Dermis blood vessel endothelial cell (primary cell): ENCODE results near the gene CD84. TPM values are rescaled to one million over a fixed set of nuclear protein-coding genes. Genes with fewer than 3 reads are reported as not detected.
A peak's percentile ranks its signal among the peaks of the same experiment; 100 is the strongest.
"Not testable (repeated sequence)": the region's sequence is repeated elsewhere in the genome, so short reads cannot be mapped to it uniquely, and the experiment has no call there.

ENCODE experiments used
- DNase-seq: peaks from one replicate; pipeline ENCODE4 v3.0.0; 2010
- total RNA-seq: library from RNA; depleted of rRNA; stranded (reverse); fragments of >200 nt; gene quantifications from 2 replicates; pipeline ENCODE4 v1.2.3, GENCODE V29; 2014

CD84 gene
- total RNA-seq, 1 donor from 2014 or later: not detected

DNA sequence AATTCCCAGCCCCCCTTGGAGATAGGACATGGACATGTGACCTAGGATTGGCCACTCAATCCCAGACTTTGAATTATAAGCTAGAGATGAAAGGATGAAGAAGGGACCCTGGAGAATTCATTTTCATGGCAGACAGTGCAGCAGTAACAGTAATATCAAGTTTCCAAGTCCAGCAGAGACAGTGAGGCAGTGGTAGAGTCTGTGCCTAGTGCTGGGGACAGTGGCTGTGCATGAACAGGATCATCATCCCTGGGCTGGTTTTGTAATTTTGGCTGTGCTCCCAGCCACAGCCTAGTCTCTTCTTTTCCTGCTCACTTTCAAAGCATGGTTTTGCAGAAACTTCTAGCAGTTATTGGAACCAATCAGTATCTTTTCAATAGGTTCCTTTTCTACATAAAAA lies 29.6 kb upstream of the CD84 start:
- DNase-seq: no peak

DNA sequence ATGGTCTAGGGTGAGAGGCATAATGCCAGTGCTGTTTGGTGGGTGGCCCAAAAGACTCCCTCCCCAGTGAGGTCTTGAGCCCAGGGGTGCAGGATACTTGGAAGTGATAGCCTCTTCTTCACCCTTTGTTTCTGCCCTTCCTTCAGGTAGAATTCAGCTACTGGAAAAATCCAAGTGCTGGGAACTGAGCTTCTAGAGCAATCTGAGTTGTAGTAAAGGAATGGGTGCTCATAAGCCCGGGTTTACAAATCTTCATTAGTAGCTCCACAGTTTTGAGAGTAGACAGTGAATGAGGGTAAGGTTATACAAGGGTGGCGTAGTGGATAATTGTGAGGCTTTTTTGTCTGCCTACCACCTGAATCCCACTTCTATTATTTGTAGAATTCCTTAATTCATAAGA lies 29.2 kb upstream of the CD84 start:
- DNase-seq: no peak

DNA sequence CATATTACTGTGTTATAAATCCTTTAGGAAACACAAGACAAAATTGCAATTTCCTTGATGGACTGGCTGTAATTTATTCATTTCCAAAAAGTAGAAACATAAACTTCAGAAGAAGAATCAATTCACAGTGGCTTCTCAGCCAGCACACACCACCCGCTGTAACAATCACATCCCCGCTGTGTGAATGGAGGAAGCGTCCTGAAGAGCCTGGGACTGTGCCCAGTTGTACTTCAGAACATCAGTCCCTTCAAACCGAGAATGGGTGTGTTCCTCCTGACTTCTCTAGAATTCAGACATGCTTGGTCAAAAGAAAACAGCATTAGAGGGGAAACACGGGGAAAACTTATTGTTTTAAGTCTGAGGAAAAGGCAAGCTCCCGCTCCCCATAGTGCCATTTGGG lies 28.8 kb upstream of the CD84 start:
- no peak for DNase-seq

DNA sequence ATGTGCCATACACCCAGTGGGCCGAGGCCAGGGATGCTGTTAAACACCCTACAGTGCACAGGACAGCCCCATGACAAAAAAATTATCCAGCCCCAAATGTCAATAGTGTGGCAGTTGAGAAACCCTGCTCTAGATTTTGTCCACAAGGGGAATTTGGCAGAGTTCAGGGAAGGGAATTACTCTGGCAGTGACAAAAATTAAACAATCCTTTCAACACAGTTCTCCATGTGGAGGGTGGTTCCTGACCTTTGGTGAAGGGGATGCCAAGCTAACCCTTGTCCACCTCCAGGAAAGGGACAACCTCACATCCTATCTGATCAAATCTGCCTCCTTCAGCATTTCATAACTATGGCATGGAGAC lies 28.4 kb upstream of the CD84 start:
- no peak for DNase-seq

DNA sequence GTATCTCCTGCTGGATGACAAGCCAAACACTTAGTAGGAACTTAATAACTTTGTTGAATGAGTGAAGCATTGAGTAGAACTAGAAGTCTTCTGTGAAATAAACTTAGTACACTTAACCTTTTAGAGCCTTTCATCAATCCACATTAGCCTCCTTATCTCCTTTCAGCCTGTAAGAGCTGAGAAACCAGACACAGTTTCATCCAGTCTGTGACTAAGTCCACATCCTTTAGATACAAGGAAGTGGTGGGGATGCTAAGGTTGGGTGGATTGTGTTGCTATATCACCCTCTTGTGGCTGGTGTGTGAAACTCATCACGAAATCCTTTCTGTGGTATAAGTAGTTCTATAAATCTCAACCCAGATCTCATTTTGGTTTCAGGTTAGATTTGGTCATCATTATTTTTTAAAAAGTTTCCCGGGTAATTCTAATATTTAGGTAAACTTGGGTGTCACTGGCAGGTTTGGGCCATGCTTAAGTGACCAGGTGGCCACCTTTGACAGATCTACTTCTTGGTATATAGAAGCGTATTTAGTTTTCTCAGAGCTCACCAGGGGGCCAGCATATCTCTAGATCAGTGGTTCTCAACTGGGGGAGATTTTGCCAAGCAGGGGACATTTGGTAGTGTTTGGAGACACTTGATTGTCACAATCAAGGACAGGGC lies 27.8 kb upstream of the CD84 start:
- DNase-seq: peak; percentile 84

DNA sequence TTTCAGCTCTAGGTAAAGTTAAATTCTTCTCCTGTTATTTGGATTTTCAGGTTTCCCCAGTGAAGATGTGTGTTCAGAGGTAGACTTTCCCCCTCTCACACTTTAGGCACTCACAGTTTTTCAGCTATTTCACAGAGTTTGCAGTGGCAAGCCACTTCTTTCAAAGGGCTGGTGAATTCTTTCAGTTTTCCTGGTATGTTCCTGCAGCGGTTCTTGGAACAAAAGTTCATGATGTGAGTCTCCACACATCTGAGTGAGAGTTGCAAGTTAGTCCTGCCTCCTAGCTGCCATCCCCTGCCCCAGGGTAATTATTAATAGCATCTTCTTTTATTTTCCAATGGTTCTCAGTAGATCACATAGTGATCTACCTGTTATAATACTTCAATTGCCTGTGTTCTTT lies 27.3 kb upstream of the CD84 start:
- DNase-seq: no peak

DNA sequence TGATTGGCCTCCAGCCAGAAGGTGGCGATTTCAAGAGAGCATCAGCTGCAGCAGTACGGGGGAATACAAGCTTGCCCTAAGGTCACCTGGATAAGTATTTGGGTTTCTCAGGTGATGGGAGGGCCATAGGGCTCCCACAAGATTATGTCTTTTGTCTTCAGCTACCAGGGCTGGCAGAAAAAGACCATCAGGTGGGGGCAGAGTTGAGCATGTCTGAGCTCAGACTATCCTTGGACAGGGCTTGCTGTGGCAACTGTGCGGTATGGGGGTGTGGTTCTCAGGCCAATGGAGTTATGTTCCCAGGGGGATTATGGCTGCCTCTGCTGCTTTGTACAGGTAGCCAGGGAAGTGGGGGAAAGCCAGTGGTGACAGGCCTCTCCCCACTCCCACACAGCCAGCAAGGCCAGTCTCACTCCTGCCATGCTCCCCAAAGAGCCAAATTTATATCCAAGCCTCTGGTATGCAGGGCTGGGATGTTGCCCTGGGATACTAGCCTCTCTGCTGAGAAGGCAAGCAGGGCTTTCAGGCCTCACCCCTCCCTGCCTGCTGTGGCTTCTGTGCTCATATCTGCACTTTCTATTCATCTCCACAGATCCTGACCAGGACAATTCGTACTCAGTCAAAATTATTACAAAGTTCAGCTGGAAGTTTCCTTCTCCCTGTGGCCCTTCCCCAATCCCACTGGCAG lies 26.6 kb upstream of the CD84 start:
- no peak for DNase-seq

DNA sequence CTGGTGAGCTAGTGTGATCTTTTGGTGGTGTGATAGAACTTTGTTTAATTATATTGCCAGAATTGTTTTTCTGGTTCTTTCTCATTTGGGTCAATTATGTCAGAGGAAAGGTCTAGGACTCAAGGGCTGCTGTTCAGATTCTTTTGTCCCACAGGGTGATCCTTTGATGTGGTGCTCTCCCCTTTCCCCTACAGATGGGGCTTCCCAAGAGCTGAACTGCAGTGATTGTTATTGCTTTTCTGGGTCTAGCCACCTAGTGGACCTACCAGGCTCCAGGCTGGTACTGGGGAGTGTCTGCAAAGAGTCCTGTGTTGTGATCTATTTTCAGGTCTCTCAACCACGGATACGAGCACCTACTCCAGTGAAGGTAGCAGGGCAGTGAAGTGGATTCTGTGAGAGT lies 25.9 kb upstream of the CD84 start:
- DNase-seq: no peak

DNA sequence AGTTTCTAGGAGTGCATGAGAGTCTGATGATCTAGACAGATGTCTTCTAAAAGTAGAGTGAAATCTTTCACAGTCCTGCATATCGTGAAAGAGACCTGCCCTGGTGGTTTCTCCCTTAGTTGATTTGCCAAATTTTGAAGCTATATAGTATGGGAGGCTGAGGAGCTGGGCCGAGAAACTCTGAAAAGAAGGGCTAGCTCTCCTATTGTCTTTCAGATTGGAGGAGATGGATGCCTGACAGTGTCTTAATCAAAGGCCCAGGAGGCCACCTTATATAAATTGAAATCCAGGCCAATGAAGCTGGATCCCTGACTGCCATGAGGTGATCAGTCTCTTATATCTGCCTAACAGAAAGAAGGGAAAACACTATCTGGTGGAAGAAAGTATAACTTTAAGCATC lies 18.4 kb upstream of the CD84 start:
- DNase-seq: no peak

DNA sequence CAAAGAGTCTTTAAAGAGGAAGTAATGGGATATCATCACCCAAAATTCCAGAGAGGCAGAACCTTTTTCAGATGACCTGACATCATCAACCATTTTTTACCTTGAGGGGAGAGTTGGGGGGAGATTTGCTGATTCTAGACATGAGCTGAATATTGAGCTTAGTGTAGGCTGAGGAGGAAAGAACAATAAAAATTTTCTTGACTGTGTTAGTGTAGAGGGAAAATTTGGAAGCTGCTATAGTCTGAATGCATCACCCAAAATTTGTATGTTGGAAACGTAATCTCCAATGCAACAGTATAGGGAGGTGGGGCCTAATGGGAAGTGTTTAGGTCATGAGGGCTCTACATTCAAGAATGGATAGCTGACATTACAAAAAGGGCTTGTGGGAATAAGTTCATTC lies 17.8 kb upstream of the CD84 start:
- DNase-seq: no peak

DNA sequence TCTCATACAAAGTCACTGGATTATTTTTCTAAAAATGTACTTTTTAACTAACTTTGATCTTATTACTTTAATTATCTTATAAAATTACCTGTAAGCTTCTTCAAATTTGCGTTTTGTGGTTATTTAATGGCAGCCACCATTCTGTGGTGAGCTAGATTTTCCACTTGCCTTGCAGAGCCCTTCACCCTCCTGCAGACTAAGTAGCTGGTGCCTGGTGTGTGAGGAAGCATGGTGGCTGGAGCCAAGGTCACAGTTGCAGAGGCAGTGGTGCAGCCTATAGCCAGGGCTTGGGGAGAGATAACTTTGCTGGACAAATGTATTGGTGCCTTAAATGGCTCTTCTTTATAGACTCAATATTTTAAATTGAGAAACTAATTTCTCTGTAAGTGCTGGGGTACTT lies 11.2 kb upstream of the CD84 start:
- no peak for DNase-seq

DNA sequence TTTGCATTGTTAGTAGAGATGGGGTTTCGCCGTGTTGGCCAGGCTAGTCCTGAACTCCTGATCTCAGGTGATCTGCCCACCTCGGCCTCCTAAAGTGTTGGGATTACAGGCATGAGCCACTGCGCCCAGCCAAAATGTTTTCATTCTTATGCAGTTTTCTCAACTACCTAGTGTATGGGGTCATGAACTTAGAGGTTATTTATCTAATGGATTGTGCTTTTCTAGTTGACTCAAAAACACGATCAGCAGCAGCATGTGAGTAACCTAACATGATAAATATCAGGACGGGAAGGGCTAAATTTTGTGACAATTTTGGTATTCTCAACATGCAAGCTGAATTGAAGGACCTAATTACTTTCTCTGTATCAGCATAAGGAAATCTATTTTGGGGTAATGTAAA lies 9.2 kb upstream of the CD84 start:
- DNase-seq: no peak

DNA sequence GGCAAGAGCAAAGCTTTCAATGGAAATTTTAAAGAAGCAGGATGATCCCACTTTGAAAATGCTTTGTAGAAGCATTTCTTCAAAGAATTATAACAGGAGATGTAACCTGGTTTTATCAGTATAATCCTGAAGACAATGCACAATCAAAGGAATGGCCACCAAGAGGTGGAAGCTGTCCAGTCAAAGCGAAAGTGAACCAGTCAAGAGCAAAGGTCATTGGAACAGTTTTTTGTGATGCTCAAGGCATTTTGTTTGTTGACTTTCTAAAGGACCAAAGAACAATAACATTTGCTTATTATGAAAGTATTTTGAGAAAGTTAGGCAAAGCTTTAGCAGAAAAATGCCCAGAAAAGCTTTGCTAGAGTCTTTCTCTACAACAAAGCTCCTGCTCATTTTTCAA lies 5.5 kb upstream of the CD84 start:
- no peak for DNase-seq

DNA sequence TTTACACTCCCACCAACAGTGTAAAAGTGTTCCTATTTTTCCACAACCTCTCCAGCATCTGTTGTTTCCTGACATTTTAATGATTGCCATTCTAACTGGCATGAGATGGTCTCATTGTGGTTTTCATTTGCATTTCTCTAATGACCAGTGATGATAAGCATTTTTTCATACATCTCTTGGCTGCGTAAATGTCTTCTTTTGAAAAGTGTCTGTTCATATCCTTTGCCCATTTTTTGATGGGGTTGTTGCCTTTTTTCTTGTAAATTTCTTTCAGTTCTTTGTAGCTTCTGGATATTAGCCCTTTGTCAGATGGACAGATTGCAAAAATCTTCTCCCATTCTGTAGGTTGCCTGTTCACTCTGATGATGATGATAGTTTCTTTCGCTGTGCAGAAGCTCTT lies 3.7 kb upstream of the CD84 start:
- not testable (repeated sequence) for DNase-seq

DNA sequence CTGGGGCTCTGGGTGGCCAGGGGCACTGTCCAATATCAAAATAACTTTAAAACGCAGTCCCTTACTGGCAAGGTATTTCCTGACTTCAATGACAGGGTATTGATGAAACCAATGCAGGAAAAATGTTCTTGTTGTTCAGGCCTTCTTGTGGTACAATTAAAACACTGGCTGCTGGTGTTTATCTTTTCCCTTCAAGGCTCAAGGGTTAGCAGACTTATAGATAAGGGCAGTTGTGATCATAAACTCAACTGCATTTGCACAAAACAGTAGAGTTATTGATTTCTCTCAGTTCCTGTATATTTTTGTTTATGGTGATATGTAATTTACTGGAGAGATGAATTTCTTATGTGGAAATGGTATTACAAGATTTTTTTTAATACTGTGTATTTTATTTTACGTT lies 2.7 kb upstream of the CD84 start:
- DNase-seq: no peak

DNA sequence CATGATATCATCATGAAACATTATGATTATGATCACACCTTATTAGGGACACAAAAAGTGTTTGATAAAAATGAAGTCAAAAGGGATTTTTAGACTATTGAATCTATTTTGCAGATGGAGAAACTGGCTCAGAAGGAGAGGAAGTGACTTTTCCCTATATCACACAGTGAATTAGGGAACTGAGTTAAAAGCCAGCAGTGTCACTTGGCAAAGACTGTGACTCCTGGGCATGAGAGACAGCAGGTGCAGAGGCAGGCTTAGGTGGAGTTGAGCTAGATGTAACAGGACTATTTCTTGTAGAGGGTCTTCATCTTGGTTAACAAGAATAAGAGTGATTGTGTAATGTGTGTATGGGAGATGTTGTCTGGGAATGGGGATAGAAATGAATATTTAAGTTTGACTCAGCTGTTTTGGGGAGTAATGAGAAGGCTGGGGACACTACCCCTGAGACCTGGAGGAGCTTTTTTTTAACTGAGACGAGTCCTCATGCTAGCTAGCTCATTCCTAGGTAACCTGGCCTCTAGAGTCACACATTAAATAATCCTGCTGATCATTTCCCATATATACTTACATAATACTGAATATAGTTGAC lies 1.0 kb upstream of the CD84 start:
- no peak for DNase-seq

DNA sequence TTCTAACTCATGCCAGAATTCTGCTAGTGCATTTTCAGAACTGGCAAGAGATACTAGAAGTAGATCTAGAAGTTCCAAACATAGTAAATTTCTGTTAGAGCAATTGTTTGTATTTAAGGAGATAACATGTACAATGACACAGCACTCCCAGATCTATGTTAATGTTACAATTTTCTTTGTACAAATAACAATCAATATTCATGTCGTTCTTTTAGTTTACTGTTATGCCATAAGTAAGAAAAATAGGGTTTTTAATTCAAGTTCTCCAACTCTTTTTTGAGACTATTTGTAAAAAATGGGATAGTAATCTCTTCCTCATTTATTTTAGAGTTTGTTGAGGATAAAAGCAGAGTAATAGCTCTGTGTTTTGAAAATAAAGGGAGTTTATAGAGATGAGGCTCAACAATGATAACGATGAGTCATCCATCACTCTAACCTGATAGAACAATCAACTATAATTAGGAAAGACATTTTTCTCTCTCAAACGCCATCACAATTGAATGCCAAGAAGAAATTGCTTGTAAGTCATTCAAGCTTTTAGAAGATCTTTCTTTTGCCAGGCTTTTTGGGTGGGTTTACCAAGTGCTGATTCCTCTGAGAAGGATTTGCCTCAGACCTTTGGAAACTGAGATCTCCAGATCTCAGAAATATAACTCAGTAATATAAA lies 638 bp downstream of the CD84 start:
- no peak for DNase-seq

DNA sequence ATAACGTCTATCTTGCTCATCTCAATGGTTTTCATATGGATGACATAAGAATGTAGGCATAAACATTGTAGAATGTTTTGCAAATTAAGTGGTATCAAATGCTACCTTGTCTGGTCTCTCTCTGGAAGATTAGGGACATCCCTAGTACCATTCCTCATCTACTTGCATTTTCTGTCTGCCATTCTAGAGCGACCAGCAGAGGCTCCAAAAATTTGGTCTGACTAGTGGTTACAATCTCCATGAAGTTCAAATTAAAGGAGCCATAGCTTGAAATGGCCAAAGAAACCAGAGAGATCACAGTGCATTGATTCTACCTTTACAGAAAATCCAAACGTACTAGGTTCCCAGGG lies 1.1 kb downstream of the CD84 start:
- DNase-seq: no peak

DNA sequence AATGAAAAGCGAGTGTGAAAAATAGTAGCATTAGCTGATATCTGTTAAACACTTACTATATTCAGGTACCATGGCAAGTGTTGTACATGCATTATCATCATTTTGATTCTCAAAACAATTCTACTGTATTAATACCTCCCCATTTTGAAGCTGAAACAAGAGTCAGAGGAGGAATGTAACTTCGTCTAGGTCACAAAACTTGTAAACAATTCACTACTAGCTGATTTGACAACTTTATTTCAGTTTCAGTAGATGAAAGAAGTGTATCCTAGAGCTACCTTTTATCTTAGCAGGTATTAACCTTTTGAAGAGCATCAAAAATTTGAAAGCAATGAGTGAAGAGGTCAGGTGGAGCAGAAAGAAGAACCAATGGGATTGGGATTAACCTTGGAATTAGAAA lies 1.6 kb downstream of the CD84 start:
- DNase-seq: no peak

DNA sequence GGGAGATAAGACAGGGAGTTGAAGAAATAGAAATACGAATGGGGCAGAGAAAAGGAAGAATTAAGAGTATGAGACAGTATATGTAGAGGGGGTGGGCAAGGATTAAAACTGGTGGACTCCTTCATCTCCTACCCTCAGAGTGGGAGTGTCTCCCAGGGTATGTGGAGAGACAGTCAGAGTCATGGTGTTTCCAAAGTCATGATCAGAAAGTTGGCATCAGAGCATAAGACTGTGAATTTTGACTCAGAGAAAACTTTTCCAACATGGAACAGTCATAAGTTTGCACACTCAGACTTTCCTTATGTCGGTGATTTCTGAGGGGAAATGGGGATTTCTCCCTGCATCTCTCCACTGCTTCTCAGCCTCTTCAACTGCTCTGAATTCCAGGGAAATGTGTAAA lies 2.4 kb downstream of the CD84 start:
- DNase-seq: no peak

DNA sequence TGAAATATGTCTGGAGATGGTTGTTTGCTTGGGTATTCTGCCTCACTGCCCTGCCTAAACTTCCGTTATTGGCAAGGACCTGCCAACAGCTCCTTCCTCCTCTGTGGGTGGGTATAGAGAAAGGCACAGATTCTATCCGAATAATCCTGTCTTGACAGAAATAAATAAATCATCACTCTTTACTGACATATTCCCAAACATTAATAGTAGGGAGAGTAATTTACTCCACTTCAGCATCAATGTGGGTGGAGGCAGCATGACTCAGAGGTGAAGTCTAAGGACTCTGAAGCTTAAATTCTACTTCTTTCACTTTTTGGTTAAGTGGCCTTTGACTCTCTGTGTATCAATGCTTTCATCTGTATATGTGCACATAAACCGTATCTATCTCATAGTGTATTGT lies 2.9 kb downstream of the CD84 start:
- no peak for DNase-seq

DNA sequence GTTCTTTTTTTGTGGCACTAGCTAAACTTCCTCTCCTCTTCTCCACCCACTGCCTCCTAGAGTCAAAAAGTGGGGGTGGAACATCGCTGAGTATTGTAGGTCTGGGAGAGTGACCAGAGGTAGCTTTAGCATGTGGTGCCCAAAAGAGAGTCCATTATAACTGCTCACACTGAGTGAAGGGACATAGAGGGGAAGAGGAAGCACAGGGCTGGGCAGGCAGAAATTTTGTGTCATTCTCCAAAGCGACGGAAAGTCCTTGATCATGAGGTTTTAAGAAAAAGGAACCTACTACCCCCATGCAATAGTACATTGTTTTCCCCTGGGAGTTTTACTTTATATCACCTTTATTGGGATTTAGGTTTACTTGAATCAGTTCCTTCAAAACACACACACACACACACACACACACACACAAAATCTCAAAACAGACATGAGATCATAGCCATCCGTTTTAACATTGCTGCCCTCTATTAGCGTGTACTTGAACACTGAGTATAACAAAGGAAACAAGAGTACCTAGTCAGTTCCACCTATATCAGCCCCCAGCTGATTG lies 4.1 kb downstream of the CD84 start:
- DNase-seq: no peak

DNA sequence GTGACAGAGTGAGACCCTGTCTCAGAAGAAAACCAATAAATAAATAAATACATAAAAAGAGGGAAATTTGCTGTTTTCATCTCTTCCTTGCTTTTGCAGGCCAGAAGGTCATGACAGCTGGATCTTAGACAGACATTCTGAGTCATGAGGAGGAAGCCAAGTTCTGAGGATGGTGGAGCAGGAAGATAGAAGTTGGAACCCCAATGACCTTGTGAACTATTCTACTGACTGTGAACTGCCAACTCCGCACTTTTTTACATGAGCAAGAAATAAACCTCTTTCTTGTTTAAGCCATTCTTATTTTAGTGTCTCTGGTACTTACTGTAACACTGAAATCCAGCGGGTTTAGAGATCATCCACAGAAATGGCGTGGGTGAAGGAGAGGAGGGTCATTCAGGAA lies 8.5 kb downstream of the CD84 start:
- no peak for DNase-seq

DNA sequence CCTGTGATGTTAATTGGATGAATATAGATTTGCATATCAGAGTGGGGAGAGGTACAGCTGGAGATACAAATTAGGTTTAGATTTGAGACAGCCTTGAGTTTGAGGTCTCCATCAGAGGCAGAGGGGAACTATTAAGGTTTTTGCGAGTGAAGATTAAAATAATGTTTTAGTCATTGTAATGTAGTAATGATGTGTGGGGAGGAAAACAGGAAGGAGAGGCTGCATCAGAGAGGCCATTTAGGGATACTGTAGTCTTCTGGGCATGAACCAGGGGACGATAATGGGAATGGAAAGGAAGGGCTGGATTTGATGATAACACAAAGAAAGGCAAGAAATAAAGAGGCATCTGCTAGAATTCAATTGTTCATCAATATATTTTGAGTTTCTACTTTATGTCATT lies 9.5 kb downstream of the CD84 start:
- DNase-seq: no peak
